ENCODE measurements around the gene ALDH1A2. TPM values are rescaled to one million over a fixed set of nuclear protein-coding genes. Genes with fewer than 3 reads are reported as not detected.

Gene ALDH1A2
- total RNA-seq, 1 donor from 2014 or later: 27.3 TPM

DNA sequence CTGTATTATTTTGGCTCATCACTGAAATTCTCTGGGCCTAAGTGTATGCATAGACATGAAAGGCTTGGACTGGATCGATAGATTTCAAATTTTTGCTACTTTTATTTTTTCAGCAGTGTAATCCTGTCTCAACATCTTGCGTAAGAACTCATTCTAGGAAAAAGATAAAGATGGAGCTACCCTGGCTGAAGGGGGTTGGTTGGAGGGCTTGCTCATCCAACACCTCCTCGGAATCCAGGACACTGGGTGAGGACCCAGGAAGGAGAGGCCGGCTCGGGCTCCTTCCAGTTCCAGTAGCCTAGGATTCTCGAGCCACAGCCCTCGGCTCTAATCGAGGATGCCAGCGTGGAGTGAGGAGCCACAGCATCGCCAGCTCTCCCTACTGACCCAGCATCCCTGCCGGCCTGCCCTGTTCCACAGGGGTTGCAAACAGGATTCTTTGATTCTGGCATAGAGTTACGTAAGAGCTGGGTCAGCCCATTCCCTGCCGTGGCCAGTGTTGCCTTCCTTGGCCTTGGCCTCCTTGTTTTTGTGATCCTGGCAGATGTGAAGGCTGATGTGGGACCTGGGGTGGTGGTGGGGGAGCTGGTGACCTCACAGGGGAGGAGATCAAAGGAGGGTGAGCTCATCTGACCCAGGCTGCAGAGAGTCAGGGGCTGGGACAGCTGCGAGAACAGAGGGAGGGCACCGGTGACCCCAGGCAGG is 149.5 kb downstream of the ALDH1A2 start:
- H3K36me3 ChIP-seq: no peaks in the 10 kb centered on the region
- H3K9me3 ChIP-seq: no peaks in the 10 kb centered on the region
- H3K4me3 ChIP-seq: no peak overlapping the region
- DNase-seq (no peak), ATAC-seq (no peak)
- H3K27ac ChIP-seq: no peak overlapping the region
- no peaks in the 10 kb centered on the region for H3K27me3 ChIP-seq
- H3K4me1 ChIP-seq: no peaks in the 10 kb centered on the region
- intact Hi-C loops (cut with DNase I): no loop called here
- TF ChIP-seq, protein P1, sequence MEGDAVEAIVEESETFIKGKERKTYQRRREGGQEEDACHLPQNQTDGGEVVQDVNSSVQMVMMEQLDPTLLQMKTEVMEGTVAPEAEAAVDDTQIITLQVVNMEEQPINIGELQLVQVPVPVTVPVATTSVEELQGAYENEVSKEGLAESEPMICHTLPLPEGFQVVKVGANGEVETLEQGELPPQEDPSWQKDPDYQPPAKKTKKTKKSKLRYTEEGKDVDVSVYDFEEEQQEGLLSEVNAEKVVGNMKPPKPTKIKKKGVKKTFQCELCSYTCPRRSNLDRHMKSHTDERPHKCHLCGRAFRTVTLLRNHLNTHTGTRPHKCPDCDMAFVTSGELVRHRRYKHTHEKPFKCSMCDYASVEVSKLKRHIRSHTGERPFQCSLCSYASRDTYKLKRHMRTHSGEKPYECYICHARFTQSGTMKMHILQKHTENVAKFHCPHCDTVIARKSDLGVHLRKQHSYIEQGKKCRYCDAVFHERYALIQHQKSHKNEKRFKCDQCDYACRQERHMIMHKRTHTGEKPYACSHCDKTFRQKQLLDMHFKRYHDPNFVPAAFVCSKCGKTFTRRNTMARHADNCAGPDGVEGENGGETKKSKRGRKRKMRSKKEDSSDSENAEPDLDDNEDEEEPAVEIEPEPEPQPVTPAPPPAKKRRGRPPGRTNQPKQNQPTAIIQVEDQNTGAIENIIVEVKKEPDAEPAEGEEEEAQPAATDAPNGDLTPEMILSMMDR (IDR thresholded peaks at IDR 0.05): no peak

DNA sequence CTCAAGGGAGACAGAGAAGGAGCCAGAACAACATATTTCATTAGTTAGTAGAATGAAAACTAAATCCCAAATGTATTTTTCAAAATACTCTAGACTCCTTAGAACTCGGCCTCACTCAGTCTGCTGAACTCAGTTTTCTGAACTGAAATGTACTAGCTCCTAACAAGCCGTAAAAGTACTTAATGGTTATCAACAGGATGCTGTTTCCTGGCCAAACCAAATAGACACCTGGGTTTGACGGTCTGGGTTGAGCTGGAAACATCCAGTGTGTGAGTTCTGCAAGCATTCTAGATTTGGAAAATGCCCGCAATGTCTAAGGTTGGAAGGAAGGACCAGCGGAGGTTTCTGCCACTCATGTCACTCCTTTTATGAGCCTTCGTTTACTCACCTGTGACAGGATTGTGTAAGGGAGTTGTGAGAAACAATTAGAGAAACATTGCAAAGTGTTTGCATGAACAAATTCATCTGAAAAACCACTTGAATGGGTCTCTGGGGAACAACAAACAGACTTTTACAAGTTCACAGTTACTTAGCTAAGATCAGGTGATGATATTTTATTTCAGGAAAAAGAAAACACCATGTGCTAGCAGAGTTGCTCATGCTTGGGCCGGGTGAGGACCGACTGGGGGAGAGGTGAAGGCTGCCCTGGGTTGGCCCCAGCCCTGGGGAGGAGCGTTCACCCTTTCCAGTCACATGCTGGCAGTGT is 151.0 kb downstream of the ALDH1A2 start:
- TF ChIP-seq, protein P1 (IDR thresholded peaks at IDR 0.05): no peak
- peak; percentile 88 for ATAC-seq
- intact Hi-C loops (cut with DNase I): no loop called here
- Histone ChIP-seq H3K9me3 (no peaks in the 10 kb centered on the region), H3K27ac (peak overlapping the region; percentile 30), H3K4me3 (no peak overlapping the region), H3K27me3 (no peaks in the 10 kb centered on the region), H3K36me3 (no peaks in the 10 kb centered on the region), H3K4me1 (no peaks in the 10 kb centered on the region)
- DNase-seq: peak; percentile 83

DNA sequence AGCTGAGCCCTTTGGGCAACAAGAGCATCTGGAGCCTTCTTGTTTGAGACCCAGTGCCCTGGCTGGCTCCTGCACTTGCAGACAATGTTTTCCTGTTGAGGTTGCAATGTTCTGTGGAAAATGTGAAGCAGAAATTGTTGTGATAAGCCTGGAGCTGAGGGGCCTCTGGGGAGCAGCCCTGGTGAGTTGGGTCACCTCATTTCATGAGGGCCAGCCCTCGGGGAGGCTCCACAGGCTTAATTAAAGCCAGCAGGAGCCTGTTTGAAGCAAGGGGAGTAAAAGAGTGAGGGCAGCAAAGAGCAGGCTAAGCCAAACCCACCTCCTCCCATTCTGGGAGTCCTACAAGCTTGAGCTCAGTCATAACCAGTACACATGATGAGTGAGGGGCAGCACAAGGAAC is 154.3 kb downstream of the ALDH1A2 start:
- TF ChIP-seq, protein P1 (IDR thresholded peaks at IDR 0.05): no peak
- peaks cover 3% of the 10 kb centered on the region for H3K27me3 ChIP-seq
- H3K36me3 ChIP-seq: no peaks in the 10 kb centered on the region
- H3K9me3 ChIP-seq: no peaks in the 10 kb centered on the region
- ATAC-seq: no peak
- no peak for DNase-seq
- H3K27ac ChIP-seq: no peak overlapping the region
- intact Hi-C loops (cut with DNase I): no loop called here
- H3K4me1 ChIP-seq: no peaks in the 10 kb centered on the region
- H3K4me3 ChIP-seq: no peak overlapping the region

DNA sequence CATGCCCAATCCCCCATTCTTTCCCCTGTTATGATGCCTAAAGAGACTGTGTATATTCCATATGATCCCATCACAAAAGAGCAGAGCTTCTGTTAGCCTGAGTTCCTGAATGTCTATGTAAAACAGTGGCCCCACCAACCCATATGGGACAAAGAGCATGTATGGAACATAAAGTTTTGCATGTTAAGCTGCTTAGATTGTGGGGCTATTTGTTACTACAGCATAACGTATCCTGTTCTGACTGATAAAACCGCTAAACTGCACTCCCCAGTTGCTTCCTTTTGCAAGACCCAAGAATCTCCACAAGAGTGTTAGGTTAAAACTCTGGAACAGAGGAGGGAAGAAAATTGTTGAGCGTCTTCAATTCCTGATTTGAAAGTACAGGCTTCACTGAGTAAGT is 154.8 kb downstream of the ALDH1A2 start:
- Histone ChIP-seq H3K4me3 (no peak overlapping the region), H3K36me3 (no peaks in the 10 kb centered on the region), H3K27me3 (peaks cover 3% of the 10 kb centered on the region), H3K9me3 (no peaks in the 10 kb centered on the region), H3K4me1 (no peaks in the 10 kb centered on the region), H3K27ac (no peak overlapping the region)
- TF ChIP-seq, protein P1 (IDR thresholded peaks at IDR 0.05): no peak
- intact Hi-C loops (cut with DNase I): no loop called here
- DNase-seq: no peak
- ATAC-seq: no peak

DNA sequence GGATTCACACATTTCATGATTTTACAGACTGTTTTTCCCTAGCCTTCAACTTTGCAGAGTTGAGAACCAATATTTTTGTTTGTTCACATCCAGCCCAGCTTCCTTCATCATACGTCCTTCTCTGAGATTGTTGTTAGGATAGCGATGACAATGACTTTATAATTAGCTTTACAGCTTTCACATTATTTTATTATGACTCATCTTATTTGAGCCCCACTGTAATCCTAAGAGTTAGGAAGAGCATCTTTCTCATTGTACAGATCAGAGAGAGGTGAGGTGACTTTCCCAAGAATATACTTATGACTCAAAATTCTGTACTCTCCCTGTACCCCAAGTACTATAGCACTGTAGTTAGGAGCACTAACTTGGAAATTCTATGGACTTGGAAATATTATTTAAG is 156.1 kb downstream of the ALDH1A2 start:
- no peak for ATAC-seq
- H3K36me3 ChIP-seq: no peaks in the 10 kb centered on the region
- H3K4me1 ChIP-seq: no peaks in the 10 kb centered on the region
- TF ChIP-seq, protein P1 (IDR thresholded peaks at IDR 0.05): no peak
- H3K27ac ChIP-seq: no peak overlapping the region
- peaks cover 3% of the 10 kb centered on the region for H3K27me3 ChIP-seq
- no peak for DNase-seq
- intact Hi-C loops (cut with DNase I): no loop called here
- H3K4me3 ChIP-seq: no peak overlapping the region
- H3K9me3 ChIP-seq: no peaks in the 10 kb centered on the region

Data from upper lobe of right lung (tissue), 1 donor.